Adrenal gland (tissue), 5 donors: Measurements from ENCODE around the gene EYA4.

Source experiments
- CTCF ChIP-seq, 6 experiments: fragments of 450-650 bp in 4 of 6; fragments of 200-600 bp in 2 of 6; sonication (generic) in 1 of 6; IDR thresholded peaks; 1 replicate in 5 of 6; 2 replicates in 1 of 6; pipeline versions ENCODE4 v1.5.1 to v1.8.0; 2016 to 2021; ENCODE audit warnings: antibody characterized with exemption in 6 of 6, mild to moderate bottlenecking in 2 of 6, moderate library complexity in 1 of 6
- POLR2A ChIP-seq, 2 donors: fragments of 450-650 bp; IDR thresholded peaks; one replicate each; pipeline ENCODE4 v1.6.1; 2017; ENCODE audit warnings: antibody characterized with exemption in 2 of 2, mild to moderate bottlenecking in 2 of 2, moderate library complexity in 1 of 2
- donor health status: DM: no; HTN: no; CAD: no.

- TF ChIP-seq CTCF (IDR thresholded peaks at IDR 0.05): no peak
- TF ChIP-seq POLR2A (IDR thresholded peaks at IDR 0.05): no peak
Observed at GRCh38 chr6:133551847-133552341, 310.7 kb downstream of the EYA4 start.
